HCT116 (cell line): ENCODE measurements around the gene IFNA1. TPM values are rescaled to one million over a fixed set of nuclear protein-coding genes. Genes with fewer than 3 reads are reported as not detected.

Experiments used
- ATAC-seq: fragments of 200-7000 bp; cut with Tn5 transposase; 2 replicates; pipeline ENCODE4 v1.9.1; 2020; ENCODE audit warnings: mild to moderate bottlenecking, moderate library complexity
- BruUV-seq: library from RNA; stranded (reverse); fragments of 400-500 nt; replicated peaks from 2 replicates; lab custom pipeline; 2021; lab: Mats Ljungman, UMichigan
- CTCF ChIA-PET: fragments of 300-600 bp; sonication (Branson Sonifier 250); formaldehyde crosslinking; loops from one replicate; lab custom pipeline; 2021; ENCODE audit warnings: antibody characterized with exemption; lab: Charles Lee
- POLR2A ChIA-PET: fragments of 300-600, 350-600 bp; sonication (Branson Sonifier 250); formaldehyde crosslinking; loops from one replicate; lab custom pipeline; 2021; ENCODE audit warnings: antibody characterized with exemption; lab: Charles Lee
- RAD21 ChIA-PET, 2 experiments: fragments of 300-600 bp; sonication (Branson Sonifier 250); formaldehyde crosslinking; loops; one replicate each; lab custom pipeline; 2023; ENCODE audit warnings: low total read pairs in 2 of 2; ENCODE audit not compliant: uncharacterized antibody in 2 of 2, unreplicated experiment in 2 of 2, low non-redundant PET in 1 of 2; lab: Charles Lee
- DNase-seq: peaks from one replicate; pipeline ENCODE4 v3.0.0-alpha.2; 2010; ENCODE audit warnings: low read depth, low spot score
- H2AFZ ChIP-seq: fragments of 200-600 bp; shearing (Covaris generic), sonication (generic); 2 replicates; pipeline ENCODE4 v1.6.1; 2017; ENCODE audit warnings: low read depth, mixed run types, mixed read lengths, antibody characterized with exemption, low read length; ENCODE audit not compliant: poor library complexity, severe bottlenecking
- H3K27ac ChIP-seq: 2 replicates; pipeline ENCODE4 v1.5.1; 2012; ENCODE audit warnings: low read depth, low read length
- H3K27me3 ChIP-seq: fragments of 200-600 bp; sonication (generic); 2 replicates; pipeline ENCODE4 v1.6.1; 2016; ENCODE audit warnings: mixed run types, low read length, mixed read lengths; ENCODE audit not compliant: insufficient read depth
- H3K36me3 ChIP-seq, 2 experiments: fragments of 200-500 bp in 1 of 2; fragments of 200-600 bp in 1 of 2; sonication (Bioruptor generic) in 1 of 2; sonication (generic) in 1 of 2; 2 replicates each; pipeline versions ENCODE4 v1.5.1 to v1.6.1; 2014 to 2016; ENCODE audit warnings: low read length in 2 of 2, inconsistent platforms in 1 of 2, mixed read lengths in 1 of 2, mixed run types in 1 of 2; ENCODE audit not compliant: insufficient read depth in 2 of 2, control insufficient read depth in 1 of 2
- H3K4me1 ChIP-seq, 2 experiments: fragments of 200-600 bp in 1 of 2; sonication (generic) in 1 of 2; 2 replicates each; pipeline versions ENCODE4 v1.5.1 to v1.6.1; 2012 to 2017; ENCODE audit warnings: low read length in 2 of 2, inconsistent platforms in 1 of 2, mild to moderate bottlenecking in 1 of 2, mixed read lengths in 1 of 2, mixed run types in 1 of 2, moderate library complexity in 1 of 2; ENCODE audit not compliant: insufficient read depth in 2 of 2, control insufficient read depth in 1 of 2
- H3K4me2 ChIP-seq: fragments of 200-600 bp; sonication (generic); 2 replicates; pipeline ENCODE4 v1.6.1; 2017; ENCODE audit warnings: mixed run types, low read length, mixed read lengths
- H3K4me3 ChIP-seq, 2 experiments: fragments of 200-600 bp in 1 of 2; sonication (generic) in 1 of 2; replicated peaks in 1 of 2; 2 replicates each; pipeline ENCODE4 v1.5.1; 2011 to 2016; ENCODE audit warnings: low read length in 2 of 2, control low read depth in 1 of 2, low read depth in 1 of 2, mild to moderate bottlenecking in 1 of 2, mixed read lengths in 1 of 2, mixed run types in 1 of 2
- H3K79me2 ChIP-seq: fragments of 200-600 bp; sonication (generic); 2 replicates; pipeline ENCODE4 v1.6.1; 2017; ENCODE audit warnings: mild to moderate bottlenecking, mixed run types, low read length, moderate library complexity, mixed read lengths; ENCODE audit not compliant: insufficient read depth
- H3K9ac ChIP-seq: fragments of 200-600 bp; sonication (generic); 2 replicates; pipeline ENCODE4 v1.6.1; 2016; ENCODE audit warnings: low read length, mixed read lengths
- H3K9me2 ChIP-seq: fragments of 200-600 bp; sonication (generic), shearing (Covaris generic); 2 replicates; pipeline ENCODE4 v1.6.1; 2017; ENCODE audit warnings: mixed run types, mild to moderate bottlenecking, moderate library complexity; ENCODE audit not compliant: insufficient read depth
- H3K9me3 ChIP-seq, 2 experiments: fragments of 200-500 bp in 1 of 2; fragments of 200-600 bp in 1 of 2; sonication (Bioruptor generic) in 1 of 2; sonication (generic) in 1 of 2; 2 replicates each; pipeline ENCODE4 v1.6.1; 2014 to 2017; ENCODE audit warnings: low read length in 2 of 2, mixed read lengths in 2 of 2, inconsistent platforms in 1 of 2, low read depth in 1 of 2, mild to moderate bottlenecking in 1 of 2, mixed run types in 1 of 2, moderate library complexity in 1 of 2; ENCODE audit not compliant: control insufficient read depth in 1 of 2, insufficient read depth in 1 of 2
- H4K20me1 ChIP-seq: fragments of 200-600 bp; sonication (generic), shearing (Covaris generic); 2 replicates; pipeline ENCODE4 v1.6.1; 2017; ENCODE audit warnings: mixed run types, mild to moderate bottlenecking, moderate library complexity; ENCODE audit not compliant: insufficient read depth
- CBX3 ChIP-seq: IDR thresholded peaks from 2 replicates; pipeline ENCODE4 v1.6.1; 2012; ENCODE audit warnings: low read depth
- EGR1 ChIP-seq: IDR thresholded peaks from 2 replicates; pipeline ENCODE4 v1.6.1; 2012; ENCODE audit warnings: low read depth
- RAD21 ChIP-seq: IDR thresholded peaks from 2 replicates; pipeline ENCODE4 v1.6.1; 2012; ENCODE audit warnings: low read depth, mild to moderate bottlenecking
- intact Hi-C: fragments of 100-400 bp; cut with micrococcal nuclease; formaldehyde crosslinking; loops from 2 replicates; pipeline ENCODE4 v1.10.0; 2022
- total RNA-seq: library from RNA; stranded (reverse); gene quantifications from one replicate; pipeline ENCODE4 v1.2.1, GENCODE V29; 2021; ENCODE audit not compliant: unreplicated experiment
- TF ChIP-seq, protein P1 (sequence below), 3 experiments: fragments of 200-600 bp in 1 of 3; sonication (generic) in 1 of 3; IDR thresholded peaks in 2 of 3; conservative IDR thresholded peaks in 1 of 3; 2 replicates each; pipeline ENCODE4 v1.5.1; 2012 to 2017; ENCODE audit warnings: low read depth in 2 of 3, low read length in 2 of 3, antibody characterized with exemption in 1 of 3, borderline replicate concordance in 1 of 3, control low read depth in 1 of 3, mild to moderate bottlenecking in 1 of 3, mixed read lengths in 1 of 3, mixed run types in 1 of 3, moderate library complexity in 1 of 3; ENCODE audit not compliant: insufficient read depth in 1 of 3

Gene IFNA1
- total RNA-seq, 1 experiment from 2014 or later: not detected

DNA sequence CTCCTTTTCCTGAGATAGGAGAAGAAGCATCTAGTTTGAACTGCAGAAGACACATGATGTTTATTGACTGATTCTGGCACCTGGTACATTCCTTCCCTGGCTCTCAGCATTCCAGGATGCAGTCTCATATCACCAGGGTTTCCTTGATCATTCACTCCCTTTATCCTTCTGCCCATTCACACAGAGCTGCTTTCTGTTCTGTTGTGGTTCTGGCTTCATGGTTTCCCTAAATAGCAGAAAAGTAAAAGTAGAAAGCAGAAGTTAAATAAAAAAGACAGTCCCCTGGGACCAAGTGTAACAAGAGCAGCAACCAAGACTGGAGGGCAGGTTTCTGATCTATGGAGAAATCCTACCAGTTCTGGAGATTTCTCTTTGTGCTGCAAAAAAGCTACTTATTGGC, 28.1 kb upstream of the IFNA1 start:
- Histone ChIP-seq H3K27me3 (no peaks in the 10 kb centered on the region), H3K4me1 (peaks cover 0 to 8% of the 10 kb centered on the region in 2 experiments; a peak in 2 of 4 replicates), H3K27ac (no peak overlapping the region), H3K9me2 (no peaks in the 10 kb centered on the region), H3K4me2 (no peak overlapping the region), H3K79me2 (no peaks in the 10 kb centered on the region), H3K36me3 (no peaks in the 10 kb centered on the region), H3K9ac (no peak overlapping the region), H3K4me3 (no peak overlapping the region), H2AFZ (no peak overlapping the region), H4K20me1 (no peaks in the 10 kb centered on the region), H3K9me3 (no peaks in the 10 kb centered on the region)
- DNase-seq (no peak), ATAC-seq (no peak)
- TF ChIP-seq CBX3: no peak
- intact Hi-C loops: no loop called here
- ChIA-PET POLR2A (no interaction called here), RAD21 (no interaction called here), CTCF (interaction anchor here (4.6 kb wide), 1 partner anchor 22 kb away, joined by 17 read pairs; no protein-coding TSS in a partner anchor)
- BruUV-seq: no TSS peak

DNA sequence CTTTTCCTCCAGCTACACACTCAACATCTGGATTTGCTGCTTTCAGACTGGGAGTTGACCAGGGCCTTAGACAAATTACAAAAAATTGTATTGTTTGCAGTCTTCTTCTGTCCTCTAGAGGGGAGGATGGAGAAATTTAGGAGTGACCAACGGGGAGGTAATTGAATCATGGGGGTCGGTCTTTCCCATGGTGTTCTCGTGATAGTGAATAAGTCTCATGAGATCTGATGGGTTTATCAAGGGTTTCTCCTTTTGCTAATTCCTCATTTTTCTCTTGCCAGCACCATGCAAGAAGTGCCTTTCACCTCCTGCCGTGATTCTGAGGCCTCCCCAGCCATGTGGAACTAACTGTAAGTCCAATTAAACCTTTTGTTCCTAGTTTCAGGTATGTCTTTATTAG, 27.1 kb upstream of the IFNA1 start:
- POLR2A ChIA-PET: no interaction called here
- peak; percentile 15; the same call in 1 of the 2 replicates for TF ChIP-seq RAD21
- TF ChIP-seq, protein P1, sequence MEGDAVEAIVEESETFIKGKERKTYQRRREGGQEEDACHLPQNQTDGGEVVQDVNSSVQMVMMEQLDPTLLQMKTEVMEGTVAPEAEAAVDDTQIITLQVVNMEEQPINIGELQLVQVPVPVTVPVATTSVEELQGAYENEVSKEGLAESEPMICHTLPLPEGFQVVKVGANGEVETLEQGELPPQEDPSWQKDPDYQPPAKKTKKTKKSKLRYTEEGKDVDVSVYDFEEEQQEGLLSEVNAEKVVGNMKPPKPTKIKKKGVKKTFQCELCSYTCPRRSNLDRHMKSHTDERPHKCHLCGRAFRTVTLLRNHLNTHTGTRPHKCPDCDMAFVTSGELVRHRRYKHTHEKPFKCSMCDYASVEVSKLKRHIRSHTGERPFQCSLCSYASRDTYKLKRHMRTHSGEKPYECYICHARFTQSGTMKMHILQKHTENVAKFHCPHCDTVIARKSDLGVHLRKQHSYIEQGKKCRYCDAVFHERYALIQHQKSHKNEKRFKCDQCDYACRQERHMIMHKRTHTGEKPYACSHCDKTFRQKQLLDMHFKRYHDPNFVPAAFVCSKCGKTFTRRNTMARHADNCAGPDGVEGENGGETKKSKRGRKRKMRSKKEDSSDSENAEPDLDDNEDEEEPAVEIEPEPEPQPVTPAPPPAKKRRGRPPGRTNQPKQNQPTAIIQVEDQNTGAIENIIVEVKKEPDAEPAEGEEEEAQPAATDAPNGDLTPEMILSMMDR (IDR thresholded peaks at IDR 0.05 in 2 of 3, conservative IDR thresholded peaks at IDR 0.05 in 1 of 3; ENCODE audit: borderline replicate concordance in 1 of 3, insufficient read depth in 1 of 3, low read depth in 2 of 3, low read length in 2 of 3): 0 out of 6 replicates have a peak, but pooled peaks of 1 of the 3 experiments have one; percentile 7
- no peak for TF ChIP-seq EGR1
- TF ChIP-seq, all 23 proteins: peak for 2
- Histone ChIP-seq H2AFZ (no peak overlapping the region), H3K4me1 (peaks cover 0 to 8% of the 10 kb centered on the region in 2 experiments; a peak in 2 of 4 replicates), H3K79me2 (no peaks in the 10 kb centered on the region), H3K27ac (no peak overlapping the region), H3K9me2 (no peaks in the 10 kb centered on the region), H3K4me2 (no peak overlapping the region), H3K4me3 (no peak overlapping the region), H3K9ac (no peak overlapping the region), H3K9me3 (no peaks in the 10 kb centered on the region), H3K27me3 (no peaks in the 10 kb centered on the region), H4K20me1 (no peaks in the 10 kb centered on the region), H3K36me3 (no peaks in the 10 kb centered on the region)
- BruUV-seq: no TSS peak
- DNase-seq (no peak), ATAC-seq (peak; percentile 30; the same call in 1 of the 2 replicates)
- ChIA-PET RAD21 (no interaction called here), CTCF (interaction anchor here (1.5 to 4.6 kb wide), 2 partner anchors 21 to 87 kb away, joined by 3 to 17 read pairs; no protein-coding TSS in a partner anchor)
- intact Hi-C loops: no loop called here
